NCI-H146 (cell line): ENCODE data around the gene NBEA.
"Not testable (repeated sequence)": the region's sequence is repeated elsewhere in the genome, so short reads cannot be mapped to it uniquely, and the experiment has no call there.

Experiments used
- DNase-seq: peaks from one replicate; lab custom pipeline; 2025; lab: John Stamatoyannopoulos, UW

Gene NBEA

GRCh38 chr13:34941835-34942731 is at the start of gene NBEA:
Gene NBEA (plus strand): TSS chr13:34942270. CDS start chr13:34942821, 551 bp downstream.
- peak; percentile 95 for DNase-seq

- DNase-seq: no peak
Observed at GRCh38 chr13:34894756-34895155, 47.3 kb upstream of the NBEA start.

- DNase-seq: no peak
Observed at GRCh38 chr13:34897220-34897619, 44.9 kb upstream of the NBEA start.

- DNase-seq: no peak
Observed at GRCh38 chr13:34899888-34900287, 42.2 kb upstream of the NBEA start.

- no peak for DNase-seq
Observed at GRCh38 chr13:34900288-34900739, 41.8 kb upstream of the NBEA start.

- DNase-seq: no peak
Observed at GRCh38 chr13:34901572-34901971, 40.5 kb upstream of the NBEA start.

GRCh38 chr13:34911159-34911558 is 30.9 kb upstream of the NBEA start:
- no peak for DNase-seq

GRCh38 chr13:34913040-34913439 is 29.0 kb upstream of the NBEA start:
- peak; percentile 35 for DNase-seq

GRCh38 chr13:34914416-34914815 is 27.7 kb upstream of the NBEA start:
- DNase-seq: no peak

GRCh38 chr13:34926508-34926907 is 15.6 kb upstream of the NBEA start:
- no peak for DNase-seq

- DNase-seq: not testable (repeated sequence)
Observed at GRCh38 chr13:34928676-34929075, 13.4 kb upstream of the NBEA start.

- DNase-seq: no peak
Observed at GRCh38 chr13:34931572-34931971, 10.5 kb upstream of the NBEA start.

GRCh38 chr13:34933349-34933748 is 8.7 kb upstream of the NBEA start:
- peak; percentile 3 for DNase-seq

- DNase-seq: no peak
Observed at GRCh38 chr13:34933786-34934185, 8.3 kb upstream of the NBEA start.

GRCh38 chr13:34935841-34936240 is 6.2 kb upstream of the NBEA start:
- no peak for DNase-seq

GRCh38 chr13:34939771-34940170 is 2.3 kb upstream of the NBEA start:
- no peak for DNase-seq

- no peak for DNase-seq
Observed at GRCh38 chr13:34941436-34941834, 635 bp upstream of the NBEA start.

GRCh38 chr13:34942732-34943435 is 814 bp downstream of the NBEA start:
- DNase-seq: peak; percentile 83

GRCh38 chr13:34943436-34944273 is 1.6 kb downstream of the NBEA start:
- DNase-seq: peak; percentile 68

- DNase-seq: no peak
Observed at GRCh38 chr13:34944274-34944634, 2.2 kb downstream of the NBEA start.

- no peak for DNase-seq
Observed at GRCh38 chr13:34944751-34945150, 2.7 kb downstream of the NBEA start.

GRCh38 chr13:34951528-34951927 is 9.5 kb downstream of the NBEA start:
- DNase-seq: no peak
